ENCODE data around the gene CHRDL2. TPM values are rescaled to one million over a fixed set of nuclear protein-coding genes. Genes with fewer than 3 reads are reported as not detected.
"Not testable (repeated sequence)": the region's sequence is repeated elsewhere in the genome, so short reads cannot be mapped to it uniquely, and the experiment has no call there.

The CHRDL2 gene
- total RNA-seq, 1 experiment from 2014 or later = not detected

GRCh38 chr11:74673693-74674360 is 57.4 kb downstream of the CHRDL2 start:
- DNase-seq (ENCODE audit: extremely low read depth, low read depth) = no peak

GRCh38 chr11:74672956-74673692 is 58.1 kb downstream of the CHRDL2 start:
- DNase-seq (ENCODE audit: extremely low read depth, low read depth) = no peak

GRCh38 chr11:74672332-74672955 is 58.8 kb downstream of the CHRDL2 start:
- DNase-seq (ENCODE audit: extremely low read depth, low read depth) = no peak

GRCh38 chr11:74671520-74672196 is 59.6 kb downstream of the CHRDL2 start:
- DNase-seq (ENCODE audit: extremely low read depth, low read depth) = no peak

GRCh38 chr11:74670171-74670570 is 61.1 kb downstream of the CHRDL2 start:
- DNase-seq (ENCODE audit: extremely low read depth, low read depth) = no peak

- DNase-seq (ENCODE audit: extremely low read depth, low read depth) = no peak
Measured at GRCh38 chr11:74669211-74670160, 61.7 kb downstream of the CHRDL2 start.

GRCh38 chr11:74663315-74663714 is 67.9 kb downstream of the CHRDL2 start:
- DNase-seq (ENCODE audit: extremely low read depth, low read depth) = no peak

- DNase-seq (ENCODE audit: extremely low read depth, low read depth) = no peak
Measured at GRCh38 chr11:74662487-74663103, 68.6 kb downstream of the CHRDL2 start.

- DNase-seq (ENCODE audit: extremely low read depth, low read depth) = not testable (repeated sequence)
Measured at GRCh38 chr11:74659124-74659523, 72.1 kb downstream of the CHRDL2 start.

GRCh38 chr11:74654976-74655375 is 76.2 kb downstream of the CHRDL2 start:
- DNase-seq (ENCODE audit: extremely low read depth, low read depth) = no peak

GRCh38 chr11:74650498-74650897 is 80.7 kb downstream of the CHRDL2 start:
- no peak for DNase-seq (ENCODE audit: extremely low read depth, low read depth)

GRCh38 chr11:74648894-74649293 is 82.3 kb downstream of the CHRDL2 start:
- DNase-seq (ENCODE audit: extremely low read depth, low read depth) = no peak

- no peak for DNase-seq (ENCODE audit: extremely low read depth, low read depth)
Measured at GRCh38 chr11:74647831-74648230, 83.4 kb downstream of the CHRDL2 start.

- no peak for DNase-seq (ENCODE audit: extremely low read depth, low read depth)
Measured at GRCh38 chr11:74647404-74647803, 83.8 kb downstream of the CHRDL2 start.

- DNase-seq (ENCODE audit: extremely low read depth, low read depth) = no peak
Measured at GRCh38 chr11:74646954-74647353, 84.3 kb downstream of the CHRDL2 start.

Small RNAs within 50 kb of the gene (small RNA-seq; reads per million reads assigned to genes)
- gene MIR4696 (0 reads per million in 2 experiments), gene RANP3 (0 reads per million in 2 experiments), gene RN7SKP297 (0 to 0.18 reads per million in 2 experiments)

Other genes with a start within 250 kb of the CHRDL2 start
- gene LIPT2, start 237.7 kb downstream of the CHRDL2 start, total RNA-seq (2014; rRNA removed; shearing (Covaris generic)) = 2.1 and 5.1 TPM in 2 replicates
- 10.6 and 12.3 TPM in 2 replicates for gene POLD3, start 138.8 kb downstream of the CHRDL2 start, total RNA-seq (2014; rRNA removed; shearing (Covaris generic))
- 11.1 and 12.3 TPM in 2 replicates for gene RNF169, start 17.4 kb upstream of the CHRDL2 start, total RNA-seq (2014; rRNA removed; shearing (Covaris generic))
- 22.3 and 25.1 TPM in 2 replicates for gene XRRA1, start 217.7 kb upstream of the CHRDL2 start, total RNA-seq (2014; rRNA removed; shearing (Covaris generic))
- gene SPCS2, start 217.8 kb upstream of the CHRDL2 start, total RNA-seq (2014; rRNA removed; shearing (Covaris generic)) = 54.0 and 81.9 TPM in 2 replicates